Amniotic stem cell (primary cell): ENCODE measurements around the gene SLC25A22.

ENCODE experiments used
- DNase-seq: peaks from one replicate; lab custom pipeline; 2025; lab: John Stamatoyannopoulos, UW

Gene SLC25A22

DNA sequence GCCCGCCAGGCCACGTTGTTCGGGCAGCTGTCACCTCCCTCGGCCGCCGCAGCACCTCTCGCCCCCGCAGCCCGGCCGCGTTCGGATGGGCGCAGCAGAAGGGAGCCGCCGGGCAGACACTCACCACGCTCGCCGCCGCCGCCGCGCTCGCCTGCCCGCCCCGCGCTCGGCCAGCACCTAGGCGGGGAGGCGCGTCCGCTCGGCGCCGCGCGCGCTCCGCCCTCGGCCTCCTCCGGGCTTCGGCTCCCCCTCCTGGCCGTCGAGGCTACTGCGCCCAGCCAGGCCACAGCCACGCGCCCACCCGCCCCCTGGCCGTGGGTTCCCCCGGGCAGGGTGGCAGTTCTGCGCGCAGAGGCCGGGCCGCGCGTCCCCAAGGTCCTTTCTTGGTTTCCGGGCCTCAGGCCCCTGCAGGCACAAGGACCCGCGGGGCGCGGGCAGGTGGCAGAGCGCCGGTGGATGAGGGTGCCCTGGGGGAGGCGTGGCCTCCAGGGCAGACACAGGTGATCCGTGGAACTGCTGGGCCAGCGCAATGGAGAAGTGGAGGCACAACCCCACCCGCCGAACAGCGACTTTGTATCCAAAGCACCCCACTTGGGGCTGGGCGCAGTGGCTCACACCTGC lies at the start of gene SLC25A22:
TSS of gene SLC25A22 (minus strand) at position 189 of the 621 bp plus-strand sequence. CDS start 3,275 bp downstream, outside the sequence.
- peak; percentile 83 for DNase-seq

DNA sequence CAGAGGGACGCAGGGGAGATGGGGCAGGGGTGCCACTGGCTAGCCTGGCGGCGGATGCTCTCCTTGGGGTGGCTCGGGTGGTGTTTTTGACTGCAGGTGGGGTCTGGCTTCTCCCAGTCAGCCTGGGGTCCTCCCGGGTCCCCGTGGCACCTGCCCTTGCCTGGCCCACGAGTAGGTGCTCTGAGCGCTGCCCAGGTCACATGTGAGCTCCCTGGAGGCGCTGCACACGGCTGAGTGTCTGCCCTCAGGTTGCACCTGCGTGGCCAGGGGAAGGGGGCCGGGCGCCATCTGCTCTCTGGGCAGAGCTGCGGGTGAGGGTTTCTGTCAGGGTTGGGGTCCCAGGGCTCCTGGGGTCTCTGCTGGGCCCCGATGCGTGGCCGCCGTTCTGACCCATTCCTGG lies 49.8 kb upstream of the SLC25A22 start:
- DNase-seq, result no peak

DNA sequence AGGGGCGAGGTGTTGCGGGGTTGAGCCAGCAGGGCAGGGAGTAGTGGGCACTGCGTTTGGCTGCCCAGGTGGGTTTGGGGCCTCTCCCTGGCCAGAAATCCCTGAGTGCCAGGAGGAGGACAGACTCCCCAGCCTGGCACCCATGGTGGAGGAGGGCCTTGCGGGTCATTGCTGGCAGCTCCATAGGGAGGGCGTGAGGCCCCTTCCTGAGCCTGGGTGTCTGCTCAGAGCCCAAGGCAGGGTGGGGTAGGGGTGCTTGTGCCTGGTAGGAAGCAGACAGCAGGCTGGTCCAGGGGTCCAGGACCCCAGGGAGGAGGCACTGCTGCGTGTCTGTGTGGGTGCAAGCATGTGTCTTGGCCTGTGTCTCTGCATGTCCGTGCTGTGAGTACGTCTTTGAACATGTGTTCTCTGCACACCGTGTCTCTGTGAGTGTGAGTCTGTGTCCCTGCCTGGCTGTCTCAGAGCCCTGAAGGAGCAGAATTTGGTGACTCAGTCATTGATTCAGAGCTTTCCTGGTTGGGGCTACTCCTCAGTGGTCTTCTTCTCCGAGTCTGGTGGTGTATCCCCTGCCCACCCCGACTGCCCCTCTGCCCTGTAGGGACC lies 48.5 kb upstream of the SLC25A22 start:
- no peak for DNase-seq

DNA sequence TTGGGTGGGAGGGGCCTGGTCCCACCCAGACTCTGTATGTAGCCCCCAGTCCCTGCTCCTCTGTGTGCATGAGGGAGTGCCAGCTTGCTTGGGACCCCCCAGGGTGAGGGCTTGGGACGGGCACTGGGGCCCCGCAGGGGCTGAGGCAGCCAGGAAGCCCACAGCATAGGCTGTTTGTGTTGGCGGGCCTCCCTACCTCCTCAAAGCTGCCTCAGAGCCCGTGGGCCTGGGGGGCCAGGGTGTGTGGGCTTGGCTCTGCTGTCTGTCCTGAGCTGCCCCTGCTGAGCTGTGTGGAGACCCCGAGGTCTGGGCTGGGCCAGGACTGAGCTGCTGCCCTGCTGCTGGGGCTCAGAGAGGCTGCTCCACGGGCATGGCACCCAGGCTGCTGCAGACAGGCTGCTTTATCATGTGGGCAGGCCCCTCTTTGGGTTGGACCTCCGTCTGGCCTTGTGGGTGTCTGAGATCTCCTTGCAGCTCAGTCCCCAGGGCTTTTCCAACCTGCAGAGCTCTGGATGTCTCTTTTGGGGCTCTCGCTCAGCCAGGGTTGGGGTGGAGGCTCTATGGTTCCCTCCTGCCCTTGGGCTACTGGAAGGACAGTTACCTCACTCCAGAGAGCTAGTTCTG lies 47.9 kb upstream of the SLC25A22 start:
- no peak for DNase-seq

DNA sequence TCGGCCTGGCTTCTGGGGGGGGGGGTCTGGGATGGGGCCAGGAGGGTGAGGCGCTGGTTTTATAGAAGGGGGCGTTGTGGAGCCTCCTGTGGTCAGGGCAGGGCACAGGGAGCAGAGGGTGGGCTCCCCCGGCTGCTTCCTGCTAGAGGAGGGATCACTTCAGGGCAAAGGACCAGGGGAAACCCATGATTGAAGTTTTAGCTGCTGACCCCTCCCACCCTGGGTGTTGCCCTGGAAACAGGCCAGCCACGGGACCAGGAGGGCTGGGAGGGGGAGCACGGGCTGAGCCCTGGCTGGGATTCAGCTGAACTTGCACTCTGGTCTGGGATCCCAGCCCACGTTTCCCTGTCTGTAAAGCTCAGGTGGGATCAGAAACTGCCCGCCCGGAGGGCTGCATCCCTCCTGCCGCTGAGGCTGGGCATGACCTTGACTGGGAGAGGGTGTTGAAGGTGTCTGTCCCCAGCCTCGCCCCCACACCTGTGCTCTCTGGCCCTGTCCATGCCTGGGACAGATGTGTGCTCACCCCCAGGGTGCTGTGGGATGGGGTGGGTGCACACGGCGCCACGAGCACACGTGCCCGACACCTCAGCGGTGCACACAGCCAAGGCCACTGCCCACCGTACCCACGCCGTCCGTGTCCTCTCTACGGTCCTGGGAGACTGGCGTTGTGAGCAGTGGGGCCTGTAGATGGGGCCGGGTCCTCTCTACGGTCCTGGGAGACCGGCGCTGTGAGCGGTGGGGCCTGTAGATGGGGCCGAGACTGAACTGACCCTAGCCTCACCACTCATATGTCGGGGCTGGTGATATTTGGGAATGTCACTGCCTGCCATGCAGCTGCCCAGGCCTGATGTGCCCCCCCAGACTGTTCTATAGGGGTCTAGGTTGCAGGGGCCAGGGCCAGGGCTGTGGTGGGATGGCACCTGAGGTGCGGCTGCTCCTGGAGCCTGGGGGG lies 46.9 kb upstream of the SLC25A22 start:
- peak; percentile 61 for DNase-seq

DNA sequence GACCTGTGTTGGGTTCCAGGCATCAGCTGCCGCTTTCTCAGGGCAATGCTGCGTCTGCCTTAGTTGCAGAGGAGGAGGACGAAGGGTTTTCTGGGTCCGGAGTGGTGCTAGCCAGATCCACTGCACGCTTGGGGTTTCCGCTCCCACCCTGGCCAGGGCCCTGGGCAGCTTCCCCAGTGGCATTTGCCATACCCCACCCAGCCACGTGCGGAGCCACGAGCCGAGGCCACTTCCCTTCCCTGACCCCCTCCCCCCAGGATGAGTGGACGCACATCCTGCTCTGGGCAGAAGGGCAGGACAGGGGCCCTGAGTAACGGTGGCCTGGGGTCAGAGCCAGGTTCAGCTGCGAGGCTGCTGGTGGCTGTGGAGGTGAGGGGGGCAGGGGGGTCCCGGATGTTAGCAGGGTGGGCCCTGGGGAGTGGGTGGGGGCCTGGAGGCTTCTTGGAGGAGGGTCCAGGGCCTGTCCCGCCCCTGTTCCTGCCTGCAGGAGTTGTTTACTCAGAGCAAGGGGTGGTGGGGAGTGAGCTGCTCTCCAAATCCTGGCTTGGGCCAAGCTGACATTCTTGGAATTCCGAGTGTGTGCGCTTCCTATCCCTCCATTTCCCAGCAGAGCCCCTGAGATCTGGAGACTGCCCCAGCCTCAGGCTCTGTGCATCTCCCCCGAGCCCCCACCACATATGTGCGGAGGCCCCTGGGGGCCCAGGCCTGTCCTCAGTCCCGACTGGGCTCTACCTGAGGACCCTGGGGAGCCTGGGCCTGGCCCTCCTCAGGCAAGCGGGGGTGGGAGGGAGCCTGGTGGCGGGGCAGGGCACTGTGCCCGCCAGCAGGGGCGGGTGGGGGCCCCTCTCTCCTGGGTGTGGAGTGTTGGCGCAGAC lies 46.0 kb upstream of the SLC25A22 start:
- DNase-seq, result peak; percentile 83

DNA sequence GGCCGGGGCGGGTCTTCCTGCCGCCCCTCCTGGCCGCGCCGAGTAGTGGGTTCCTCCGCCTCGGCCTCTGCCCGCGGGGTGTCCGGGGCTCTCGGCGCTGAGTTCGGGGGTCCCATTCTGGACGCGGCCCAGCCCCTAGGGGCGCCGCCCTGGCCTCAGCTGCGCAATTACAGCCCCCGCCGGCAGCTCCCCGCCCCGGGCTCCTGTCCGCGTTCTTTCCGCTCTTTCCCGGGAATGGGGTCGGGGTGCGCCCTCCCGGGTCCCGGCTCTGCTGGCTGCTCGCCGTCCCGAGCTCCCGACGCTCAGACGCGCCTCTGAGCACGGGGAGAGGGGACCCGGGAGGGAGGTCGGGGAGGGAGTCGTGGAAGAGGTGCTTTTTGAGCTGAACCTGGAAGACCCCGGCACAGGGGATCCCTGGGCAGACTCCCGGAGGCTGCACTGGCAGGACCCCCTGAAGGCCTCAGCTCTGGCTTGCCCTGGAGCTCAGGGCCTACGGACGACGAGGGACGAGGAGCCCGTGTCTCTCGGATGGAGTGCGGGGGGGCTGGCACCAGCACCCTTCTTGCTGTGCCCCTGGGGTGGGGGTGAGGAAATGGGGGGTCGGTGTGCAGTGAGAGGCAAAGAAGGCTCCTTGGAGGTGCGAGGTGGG lies 45.1 kb upstream of the SLC25A22 start:
- DNase-seq, result no peak

DNA sequence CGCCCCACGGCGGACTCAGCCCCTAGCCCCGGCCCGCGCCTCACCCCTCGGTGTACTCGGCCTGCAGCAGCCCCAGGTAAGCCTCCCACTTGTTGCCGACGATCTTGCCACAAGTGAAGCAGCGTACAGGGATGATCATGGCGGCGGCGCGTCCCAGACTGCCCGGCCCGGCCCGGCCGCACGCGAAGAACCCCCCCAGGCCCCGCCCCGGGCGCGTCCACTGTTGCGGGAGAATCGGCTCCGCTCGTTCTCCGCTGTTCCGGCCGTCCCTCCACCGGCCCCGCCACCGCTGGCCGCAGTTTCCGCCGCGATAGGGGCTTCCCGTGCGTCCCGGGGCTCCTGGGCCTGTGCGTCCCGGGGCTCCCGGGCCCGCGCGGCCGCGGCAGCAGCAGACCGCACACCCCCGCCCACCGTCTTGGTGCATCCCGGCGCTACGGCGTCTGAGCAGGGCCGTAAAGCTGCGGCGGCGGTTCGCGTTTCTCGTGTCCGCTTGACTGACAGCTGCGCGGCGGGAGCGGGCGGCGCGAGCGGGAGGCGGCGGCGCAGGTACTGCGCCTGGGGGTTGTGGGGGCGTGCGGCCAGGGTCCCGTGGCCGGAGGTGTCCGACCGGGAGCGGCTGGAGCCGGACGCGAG lies 44.4 kb upstream of the SLC25A22 start, which contains the start of the genes POLR2L and TSPAN4:
TSS of gene POLR2L (minus strand) at position 160 of the 633 bp plus-strand sequence. CDS start at position 139, 21 bp downstream.
TSS of gene TSPAN4 (plus strand) at position 483 of the 633 bp plus-strand sequence. CDS start 7,453 bp downstream, outside the sequence.
- DNase-seq, result peak; percentile 86

DNA sequence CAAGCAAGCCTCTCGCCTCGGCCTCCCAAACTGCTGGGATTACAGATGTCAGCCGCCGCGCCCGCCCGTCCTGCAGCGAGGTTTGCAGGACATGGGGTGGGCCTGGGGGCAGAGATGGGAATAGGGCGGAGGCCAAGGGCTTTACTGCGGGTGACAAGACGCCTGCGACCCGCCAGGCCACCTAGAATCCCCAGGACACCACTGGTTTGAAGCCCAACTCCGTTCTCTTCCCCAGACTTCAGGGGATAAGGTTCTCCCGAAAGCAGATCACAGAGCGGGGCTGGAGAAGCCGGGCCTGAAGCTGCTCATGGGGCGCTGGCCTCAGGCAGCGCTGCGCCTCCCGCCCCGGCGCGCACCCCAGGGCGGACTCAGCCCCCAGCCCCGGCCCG lies 43.9 kb upstream of the SLC25A22 start:
- DNase-seq, result no peak

DNA sequence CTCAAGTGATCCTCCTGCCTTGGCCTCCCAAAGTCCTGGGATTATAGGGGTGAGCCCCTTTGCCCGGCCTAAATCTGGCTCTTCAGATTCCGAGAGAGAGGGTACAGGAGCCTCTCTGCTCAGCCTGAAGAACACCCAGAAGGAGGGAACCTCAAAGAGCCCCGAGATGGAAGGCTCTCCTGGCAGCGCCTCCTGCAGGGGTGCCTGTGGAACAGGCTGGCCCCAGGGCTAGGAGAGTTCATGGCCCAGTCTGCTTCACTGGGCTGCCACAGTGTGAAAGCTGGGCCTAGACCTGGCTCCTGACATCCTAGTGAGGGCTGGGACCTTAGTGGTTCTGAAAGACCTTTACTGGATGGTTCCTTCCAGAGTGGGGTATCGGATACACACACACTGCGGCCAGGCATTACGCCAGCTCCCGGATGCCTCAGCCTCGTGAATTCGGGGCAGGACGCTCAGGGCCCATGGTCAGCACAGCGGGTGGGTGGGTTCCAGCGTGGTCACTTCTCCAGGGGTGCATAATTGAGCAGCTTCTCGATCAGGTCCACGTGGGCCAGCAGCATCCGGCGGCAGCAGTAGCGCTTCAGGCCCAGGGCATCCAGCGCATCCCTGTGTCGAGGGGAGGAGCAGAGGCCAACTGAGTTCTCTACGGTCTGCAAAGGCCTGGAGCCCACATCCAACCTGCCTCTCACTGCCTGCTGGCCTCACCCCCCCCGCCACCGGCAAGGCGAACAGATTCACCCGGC lies 42.0 kb upstream of the SLC25A22 start:
- no peak for DNase-seq

DNA sequence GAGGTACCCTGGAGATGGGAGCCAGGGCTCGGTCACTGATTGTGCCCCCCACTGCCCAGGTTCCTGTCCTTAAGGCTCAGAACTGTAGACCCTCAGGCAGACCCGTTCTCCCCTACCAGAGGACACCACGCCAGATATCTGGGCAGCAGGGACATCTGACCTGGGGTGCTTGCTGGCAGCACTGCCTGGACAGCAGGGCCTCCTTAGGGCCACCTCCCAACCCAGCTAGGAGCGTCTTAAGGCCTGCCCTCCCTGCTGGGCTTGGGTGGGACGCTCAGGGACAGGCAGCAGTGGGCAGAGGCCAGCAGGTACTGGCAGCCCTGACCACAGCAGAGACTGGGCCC lies 41.2 kb upstream of the SLC25A22 start:
- DNase-seq, result no peak

DNA sequence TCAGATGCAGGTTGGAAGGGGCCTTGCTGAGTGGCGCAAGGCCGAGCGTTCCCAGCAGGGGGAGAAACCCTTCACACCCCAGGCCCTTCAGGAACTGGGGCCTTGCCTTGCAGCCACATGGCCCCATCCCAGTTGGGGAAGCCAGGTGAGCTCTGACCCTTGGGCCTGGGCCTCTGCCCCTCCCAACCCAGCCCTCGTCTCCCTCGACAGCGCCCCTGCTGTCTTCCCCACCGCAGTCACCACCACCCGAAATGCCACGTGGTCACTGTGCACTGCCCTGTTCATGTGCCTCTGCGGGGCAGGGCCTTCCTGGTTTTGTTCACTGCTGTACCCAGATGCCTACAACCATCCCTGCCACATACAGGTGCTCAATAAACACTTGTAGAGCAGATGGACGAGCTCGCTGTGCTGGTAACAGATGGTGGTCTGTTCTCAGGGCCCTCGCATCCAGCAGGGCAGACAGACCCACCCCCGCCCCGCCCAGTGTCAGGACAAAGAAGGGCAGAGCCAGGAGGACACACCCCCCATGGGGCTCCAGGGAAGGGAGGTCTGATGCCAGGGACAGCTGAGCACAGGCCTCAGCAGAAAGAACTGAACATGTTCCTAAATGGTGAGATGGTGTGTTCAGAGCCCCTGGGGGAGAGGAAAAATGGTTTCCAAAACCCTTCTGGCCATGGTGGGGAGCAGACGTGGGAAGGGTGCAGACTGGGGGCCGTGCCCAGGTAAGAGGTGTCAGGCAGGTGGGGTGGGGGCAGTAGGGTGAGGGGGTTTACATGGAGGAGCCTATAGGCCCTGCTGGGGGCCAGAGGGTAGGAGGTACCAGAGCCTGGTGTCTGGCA lies 40.6 kb upstream of the SLC25A22 start:
- DNase-seq, result no peak

DNA sequence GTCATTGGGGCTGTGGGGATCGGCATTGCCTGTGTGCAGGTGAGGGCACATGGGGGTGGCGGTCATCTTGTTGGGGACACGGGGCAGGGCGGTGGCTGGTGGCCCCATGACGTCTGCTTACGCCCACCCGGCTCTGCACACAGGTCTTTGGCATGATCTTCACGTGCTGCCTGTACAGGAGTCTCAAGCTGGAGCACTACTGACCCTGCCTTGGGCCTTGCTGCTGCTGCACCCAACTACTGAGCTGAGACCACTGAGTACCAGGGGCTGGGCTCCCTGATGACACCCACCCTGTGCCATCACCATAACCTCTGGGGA lies 39.9 kb upstream of the SLC25A22 start:
- no peak for DNase-seq

DNA sequence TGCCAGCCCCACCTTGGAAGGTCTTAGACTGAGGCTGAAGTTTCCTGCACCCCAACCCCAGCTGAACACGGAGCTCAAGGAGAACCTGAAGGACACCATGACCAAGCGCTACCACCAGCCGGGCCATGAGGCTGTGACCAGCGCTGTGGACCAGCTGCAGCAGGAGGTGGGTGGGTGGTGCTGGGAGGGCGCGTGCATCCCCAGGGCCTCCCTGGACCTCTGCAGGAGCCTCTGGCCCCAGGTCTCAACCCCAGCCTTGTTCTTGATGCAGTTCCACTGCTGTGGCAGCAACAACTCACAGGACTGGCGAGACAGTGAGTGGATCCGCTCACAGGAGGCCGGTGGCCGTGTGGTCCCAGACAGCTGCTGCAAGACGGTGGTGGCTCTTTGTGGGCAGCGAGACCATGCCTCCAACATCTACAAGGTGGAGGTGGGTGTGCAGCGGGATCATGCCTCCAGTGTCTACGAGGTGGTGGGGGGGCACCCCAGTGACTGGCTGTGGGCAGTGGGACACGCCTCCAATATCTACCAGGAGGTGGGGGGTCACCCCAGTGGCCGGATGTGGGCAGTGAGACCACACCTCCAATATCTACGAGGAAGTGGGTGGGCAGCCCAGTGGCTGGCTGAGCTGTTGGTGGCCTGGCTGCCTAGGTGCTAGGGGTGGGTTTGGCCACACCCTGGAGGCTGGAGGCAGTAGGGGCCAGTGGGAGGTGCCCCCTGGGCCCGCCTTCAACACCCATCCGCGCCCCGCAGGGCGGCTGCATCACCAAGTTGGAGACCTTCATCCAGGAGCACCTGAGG lies 39.3 kb upstream of the SLC25A22 start:
- no peak for DNase-seq

DNA sequence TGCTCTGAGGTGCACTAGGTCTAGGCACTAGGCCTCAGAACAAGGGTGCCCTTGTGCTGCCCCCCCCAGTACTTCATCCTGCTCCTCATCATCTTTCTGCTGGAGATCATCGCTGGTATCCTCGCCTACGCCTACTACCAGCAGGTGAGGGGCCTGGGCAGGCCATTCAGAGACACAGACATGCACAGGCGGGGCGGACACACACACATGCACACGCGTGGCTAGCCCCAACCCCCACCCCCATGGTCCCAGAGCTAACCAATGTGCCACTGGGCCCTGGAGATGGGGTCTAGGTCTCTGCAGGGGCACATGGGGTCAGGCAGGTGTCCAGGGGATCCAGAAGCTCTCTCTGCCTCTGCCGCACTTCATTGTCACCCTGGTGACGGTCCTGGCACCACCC lies 38.6 kb upstream of the SLC25A22 start:
- no peak for DNase-seq

DNA sequence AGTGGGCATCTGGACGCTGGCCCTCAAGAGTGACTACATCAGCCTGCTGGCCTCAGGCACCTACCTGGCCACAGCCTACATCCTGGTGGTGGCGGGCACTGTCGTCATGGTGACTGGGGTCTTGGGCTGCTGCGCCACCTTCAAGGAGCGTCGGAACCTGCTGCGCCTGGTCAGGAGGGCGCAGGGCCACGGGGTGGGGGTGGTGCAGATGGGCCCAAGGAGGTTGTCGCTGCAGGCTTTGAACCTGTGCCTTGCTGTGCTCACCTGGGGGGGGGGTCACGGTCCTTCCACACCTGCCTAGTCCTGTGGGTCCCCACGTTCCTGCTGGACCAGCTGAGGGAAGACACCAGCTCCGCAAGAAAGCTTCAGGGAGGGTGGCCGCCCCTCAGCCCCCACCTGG lies 38.2 kb upstream of the SLC25A22 start:
- DNase-seq, result no peak

DNA sequence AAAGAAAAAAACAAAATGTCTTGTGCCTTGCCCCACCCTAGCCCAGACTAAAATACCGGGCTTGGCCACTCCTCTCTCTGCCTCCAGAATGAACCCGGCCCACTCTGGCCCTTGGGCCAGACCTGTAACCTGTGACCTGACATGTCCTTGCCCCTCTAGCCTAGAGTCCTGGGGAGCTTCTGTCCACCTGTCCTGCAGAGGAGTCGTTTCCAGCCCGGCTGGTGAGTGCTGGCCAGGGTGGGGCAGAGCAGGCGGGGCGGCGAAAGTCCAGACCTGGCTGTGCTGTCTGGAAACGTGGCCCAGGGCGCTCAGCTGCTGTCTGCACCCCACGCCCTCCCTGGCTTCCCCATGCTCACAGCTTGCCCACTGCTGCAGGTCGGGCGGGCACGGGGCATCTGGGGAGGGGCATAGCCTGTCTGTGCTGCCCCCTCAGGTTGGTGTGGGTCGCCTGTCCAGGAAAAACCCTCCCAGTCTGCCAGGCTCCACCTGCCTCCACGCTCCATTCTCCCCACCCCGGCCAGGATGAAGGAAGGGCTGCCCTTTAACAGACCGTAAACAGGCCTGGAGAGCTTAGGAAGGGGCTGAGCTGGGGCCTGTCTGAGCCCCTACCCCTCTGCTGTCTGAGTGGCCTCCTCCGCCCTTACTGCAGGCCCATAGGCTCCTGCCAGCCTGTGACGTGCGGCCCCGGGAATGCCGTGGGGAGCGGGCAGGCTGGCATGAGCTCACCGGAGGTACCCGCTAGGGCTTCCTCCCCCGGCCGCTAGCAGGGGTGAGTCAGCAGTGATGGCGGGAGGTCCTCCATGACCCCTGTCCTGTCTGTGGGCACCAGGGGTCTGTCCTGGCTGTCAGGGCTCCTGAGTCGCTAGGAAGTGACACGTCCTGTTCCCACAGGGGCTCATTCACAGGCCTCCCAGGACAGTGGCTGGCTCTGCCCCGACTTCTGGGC lies 36.6 kb upstream of the SLC25A22 start:
- peak; percentile 73 for DNase-seq
